Fibroblast of skin of back (primary cell): ENCODE results near the gene SMARCA2.

Experiments
- DNase-seq: peaks from one replicate; pipeline ENCODE4 v3.0.0-alpha.2; 2013

The SMARCA2 gene

GRCh38 chr9:2217540-2217939 is 202.4 kb downstream of the SMARCA2 start:
- DNase-seq, result no peak

- no peak for DNase-seq
Observed at GRCh38 chr9:2220036-2220435, 204.9 kb downstream of the SMARCA2 start.

GRCh38 chr9:2227144-2227867 is 212.2 kb downstream of the SMARCA2 start:
- peak; percentile 27 for DNase-seq

- DNase-seq, result peak; percentile 38
Observed at GRCh38 chr9:2228132-2228531, 213.0 kb downstream of the SMARCA2 start.

GRCh38 chr9:2228641-2229040 is 213.5 kb downstream of the SMARCA2 start:
- DNase-seq, result no peak

GRCh38 chr9:2229109-2229721 is 214.1 kb downstream of the SMARCA2 start:
- no peak for DNase-seq

- no peak for DNase-seq
Observed at GRCh38 chr9:2230362-2230761, 215.2 kb downstream of the SMARCA2 start.

- no peak for DNase-seq
Observed at GRCh38 chr9:2231101-2231500, 216.0 kb downstream of the SMARCA2 start.

- peak; percentile 61 for DNase-seq
Observed at GRCh38 chr9:2231829-2232228, 216.7 kb downstream of the SMARCA2 start.

- no peak for DNase-seq
Observed at GRCh38 chr9:2233274-2233673, 218.1 kb downstream of the SMARCA2 start.

- DNase-seq, result no peak
Observed at GRCh38 chr9:2234371-2234893, 219.3 kb downstream of the SMARCA2 start.

- no peak for DNase-seq
Observed at GRCh38 chr9:2235623-2236022, 220.5 kb downstream of the SMARCA2 start.

- DNase-seq, result no peak
Observed at GRCh38 chr9:2236850-2237249, 221.7 kb downstream of the SMARCA2 start.

GRCh38 chr9:2241461-2241835 is 226.3 kb downstream of the SMARCA2 start:
- DNase-seq, result peak; percentile 82

- DNase-seq, result peak; percentile 85
Observed at GRCh38 chr9:2241836-2242741, 226.9 kb downstream of the SMARCA2 start.

GRCh38 chr9:2242831-2243330 is 227.7 kb downstream of the SMARCA2 start:
- DNase-seq, result no peak
